Right lobe of liver (tissue), 6 donors: ENCODE results near the gene FSTL5. TPM values are rescaled to one million over a fixed set of nuclear protein-coding genes. Genes with fewer than 3 reads are reported as not detected.

Experiments
- ATAC-seq, 4 donors: fragments of 200-7000 bp; cut with Tn5 transposase; one replicate each; pipeline ENCODE4 v1.9.1; 2020; ENCODE audit warnings: mild to moderate bottlenecking in 4 of 4, moderate library complexity in 4 of 4
- DNase-seq, 3 donors: peaks; one replicate each; pipeline ENCODE4 v3.0.0-alpha.2; 2020
- H3K27ac ChIP-seq, 3 donors: fragments of 200-600 bp; one replicate each; pipeline ENCODE4 v1.8.0; 2022
- H3K27me3 ChIP-seq, 2 donors: fragments of 200-600 bp; one replicate each; pipeline ENCODE4 v1.8.0; 2022
- H3K36me3 ChIP-seq, 4 donors: fragments of 200-600 bp; sonication (generic) in 1 of 4; one replicate each; pipeline versions ENCODE4 v1.5.1 to v1.8.0; 2017 to 2022; ENCODE audit warnings: control low read depth in 1 of 4
- H3K4me1 ChIP-seq, 4 donors: fragments of 200-600 bp; sonication (generic) in 1 of 4; one replicate each; pipeline versions ENCODE4 v1.5.1 to v1.8.0; 2017 to 2022; ENCODE audit warnings: control low read depth in 1 of 4
- H3K4me3 ChIP-seq, 3 donors: fragments of 200-600 bp; one replicate each; pipeline ENCODE4 v1.8.0; 2022
- H3K9me3 ChIP-seq, 4 donors: fragments of 200-600 bp; sonication (generic) in 1 of 4; one replicate each; pipeline versions ENCODE4 v1.5.1 to v1.8.0; 2017 to 2022; ENCODE audit warnings: control low read depth in 1 of 4
- POLR2A ChIP-seq: fragments of 450-650 bp; IDR thresholded peaks from one replicate; pipeline ENCODE4 v1.6.1; 2017; ENCODE audit warnings: antibody characterized with exemption, mild to moderate bottlenecking
- WGBS: methylation state at CpG from one replicate; pipeline ENCODE4 v1.1.6; 2018; ENCODE audit warnings: low coverage, low lambda C conversion rate; ENCODE audit not compliant: insufficient coverage; ENCODE audit errors: missing lambda C conversion rate; 5-methylcytosine and 5-hydroxymethylcytosine counted together
- intact Hi-C, 2 donors: fragments of 100-400 bp; cut with DNase I; formaldehyde crosslinking; loops; one replicate each; pipeline versions ENCODE4 v1.11.2 to v1.14.1; 2022
- total RNA-seq, 6 experiments: library from RNA; depleted of rRNA in 2 of 6; stranded (reverse); fragments of >200 nt in 2 of 6; fragmentation: NEBNext Ultra II Directional in 3 of 6; extraction: Animal tissue kit (Norgen Biotek cat#: 25700) in 3 of 6; gene quantifications; one replicate each; pipeline versions ENCODE4 v1.1.0 to v1.2.4, GENCODE V29; 2016 to 2023
- TF ChIP-seq, protein P1 (sequence below), 4 donors: fragments of 200-600 bp in 3 of 4; fragments of 450-650 bp in 1 of 4; IDR thresholded peaks; one replicate each; pipeline versions ENCODE4 v1.5.1 to v1.8.0; 2016 to 2022; ENCODE audit warnings: antibody characterized with exemption in 4 of 4, mild to moderate bottlenecking in 2 of 4
- donor health status: DM: no; HTN: yes; CAD: no.
- donor health status: DM: no; HTN: no; CAD: no.
- donor health status: DM: no; HTN: no; CAD: no.
- donor health status: DM: no; HTN: yes; CAD: no.
- donor health status: DM: no; HTN: yes; CAD: no.

Gene FSTL5
- total RNA-seq, 6 experiments from 2014 or later, result 0.12 to 0.95 TPM; not detected in 4

DNA sequence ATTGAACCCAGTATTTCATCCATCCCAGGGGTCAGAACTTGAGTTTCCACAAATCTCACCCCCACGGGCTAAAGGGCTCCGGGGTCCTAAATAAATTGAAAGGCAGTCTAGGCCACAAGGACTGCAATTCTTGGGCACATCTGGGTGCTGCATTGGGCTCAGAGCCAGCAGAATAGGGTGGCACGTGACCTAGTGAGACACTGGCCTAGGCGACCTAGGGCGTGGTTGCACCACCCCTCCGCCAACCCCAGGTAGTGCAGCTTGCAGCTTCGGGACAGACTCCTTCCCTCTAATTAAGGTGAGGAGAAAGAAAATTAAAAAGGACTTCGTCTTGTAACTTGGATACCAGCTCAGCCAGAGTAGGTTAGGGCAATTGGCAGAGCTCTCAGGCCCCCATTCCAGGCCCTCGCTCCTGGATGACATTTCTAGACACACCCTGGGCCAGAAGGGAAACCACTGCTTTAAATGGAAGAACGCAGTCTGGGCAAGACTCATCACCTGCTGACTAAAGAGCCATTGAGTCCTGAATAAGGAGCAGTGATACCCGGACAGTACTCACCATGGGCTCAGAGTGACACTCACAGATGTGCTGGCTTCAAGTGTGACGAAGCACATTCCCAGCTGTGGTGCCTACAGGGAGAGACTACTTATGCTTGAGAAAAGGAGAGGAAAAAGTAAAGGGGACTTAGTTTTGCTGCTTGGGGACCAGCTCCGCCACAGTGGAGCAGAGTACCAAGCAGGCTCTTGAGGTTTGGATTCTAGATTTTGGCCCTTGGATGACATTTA, 735.4 kb downstream of the FSTL5 start:
- no peak overlapping the region for H3K27ac ChIP-seq
- no peaks in the 10 kb centered on the region for H3K9me3 ChIP-seq
- H3K4me3 ChIP-seq, result no peak overlapping the region
- TF ChIP-seq POLR2A, result no peak
- TF ChIP-seq, protein P1, sequence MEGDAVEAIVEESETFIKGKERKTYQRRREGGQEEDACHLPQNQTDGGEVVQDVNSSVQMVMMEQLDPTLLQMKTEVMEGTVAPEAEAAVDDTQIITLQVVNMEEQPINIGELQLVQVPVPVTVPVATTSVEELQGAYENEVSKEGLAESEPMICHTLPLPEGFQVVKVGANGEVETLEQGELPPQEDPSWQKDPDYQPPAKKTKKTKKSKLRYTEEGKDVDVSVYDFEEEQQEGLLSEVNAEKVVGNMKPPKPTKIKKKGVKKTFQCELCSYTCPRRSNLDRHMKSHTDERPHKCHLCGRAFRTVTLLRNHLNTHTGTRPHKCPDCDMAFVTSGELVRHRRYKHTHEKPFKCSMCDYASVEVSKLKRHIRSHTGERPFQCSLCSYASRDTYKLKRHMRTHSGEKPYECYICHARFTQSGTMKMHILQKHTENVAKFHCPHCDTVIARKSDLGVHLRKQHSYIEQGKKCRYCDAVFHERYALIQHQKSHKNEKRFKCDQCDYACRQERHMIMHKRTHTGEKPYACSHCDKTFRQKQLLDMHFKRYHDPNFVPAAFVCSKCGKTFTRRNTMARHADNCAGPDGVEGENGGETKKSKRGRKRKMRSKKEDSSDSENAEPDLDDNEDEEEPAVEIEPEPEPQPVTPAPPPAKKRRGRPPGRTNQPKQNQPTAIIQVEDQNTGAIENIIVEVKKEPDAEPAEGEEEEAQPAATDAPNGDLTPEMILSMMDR (IDR thresholded peaks at IDR 0.05), result no peak
- no peaks in the 10 kb centered on the region for H3K27me3 ChIP-seq
- H3K4me1 ChIP-seq, result no peaks in the 10 kb centered on the region
- 29% methylated on average over 3 of the region's 13 CpGs for WGBS
- ATAC-seq, result no peak
- no peaks in the 10 kb centered on the region for H3K36me3 ChIP-seq
- no peak for DNase-seq
- intact Hi-C loops, result no loop called here

DNA sequence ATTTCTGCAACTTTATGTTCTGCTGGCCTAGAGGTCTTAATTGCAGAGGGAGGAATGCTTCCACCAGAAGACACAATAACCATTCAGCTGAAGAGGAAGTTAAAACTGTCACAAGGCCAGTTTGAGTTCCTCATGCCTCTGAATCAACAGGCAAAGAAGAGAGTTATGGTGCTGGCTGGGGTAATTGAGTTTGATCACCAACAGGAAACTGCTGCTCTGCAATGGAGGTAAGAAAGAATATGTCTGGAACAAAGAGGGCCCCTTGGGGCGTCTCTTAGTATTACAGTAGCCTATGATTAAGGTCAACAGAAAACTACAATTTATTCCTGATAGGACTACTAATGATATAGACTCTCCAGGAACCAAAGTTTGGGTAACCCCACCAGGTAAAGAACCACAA, 744.0 kb downstream of the FSTL5 start:
- intact Hi-C loops, result no loop called here
- Histone ChIP-seq H3K27ac (no peak overlapping the region), H3K36me3 (no peaks in the 10 kb centered on the region)

DNA sequence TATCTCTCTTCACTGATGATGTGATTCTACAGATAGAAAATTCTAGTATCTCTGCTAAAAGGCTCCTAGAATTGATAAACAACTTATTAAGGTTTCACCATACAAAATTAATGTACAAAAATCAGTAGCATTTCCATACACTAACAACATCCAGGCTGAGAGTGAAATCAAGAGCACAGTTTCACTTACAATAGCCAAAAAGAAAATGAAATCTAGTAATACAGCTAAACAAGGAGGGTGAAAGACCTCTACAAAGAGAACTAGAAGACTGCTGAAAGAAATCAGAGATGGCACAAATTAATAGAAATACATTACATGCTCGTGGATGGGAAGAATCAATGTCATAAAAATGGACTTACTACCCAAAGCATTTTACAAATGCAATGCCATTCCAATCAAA, 751.9 kb downstream of the FSTL5 start:
- Histone ChIP-seq H3K27ac (no peak overlapping the region), H3K4me3 (no peak overlapping the region), H3K36me3 (no peaks in the 10 kb centered on the region), H3K9me3 (no peaks in the 10 kb centered on the region), H3K27me3 (no peaks in the 10 kb centered on the region), H3K4me1 (no peaks in the 10 kb centered on the region)
- 29% methylated on average over 1 of the region's 1 CpG for WGBS
- ATAC-seq (no peak), DNase-seq (no peak)
- intact Hi-C loops, result no loop called here
- no peak for TF ChIP-seq POLR2A
- TF ChIP-seq, protein P1 (IDR thresholded peaks at IDR 0.05), result no peak

More for the DNA sequence above, 744.0 kb downstream of the FSTL5 start:
- TF ChIP-seq, protein P1 (IDR thresholded peaks at IDR 0.05), result peak in 3 of 4 donors; percentile 13 to 27 (median 20)
- no peak for TF ChIP-seq POLR2A
- Histone ChIP-seq H3K9me3 (no peaks in the 10 kb centered on the region), H3K27me3 (no peaks in the 10 kb centered on the region), H3K4me1 (no peaks in the 10 kb centered on the region), H3K4me3 (no peak overlapping the region)
- 9% methylated on average over 1 of the region's 1 CpG for WGBS
- DNase-seq (no peak), ATAC-seq (peak; percentile 40 to 77 (median 72))

DNA sequence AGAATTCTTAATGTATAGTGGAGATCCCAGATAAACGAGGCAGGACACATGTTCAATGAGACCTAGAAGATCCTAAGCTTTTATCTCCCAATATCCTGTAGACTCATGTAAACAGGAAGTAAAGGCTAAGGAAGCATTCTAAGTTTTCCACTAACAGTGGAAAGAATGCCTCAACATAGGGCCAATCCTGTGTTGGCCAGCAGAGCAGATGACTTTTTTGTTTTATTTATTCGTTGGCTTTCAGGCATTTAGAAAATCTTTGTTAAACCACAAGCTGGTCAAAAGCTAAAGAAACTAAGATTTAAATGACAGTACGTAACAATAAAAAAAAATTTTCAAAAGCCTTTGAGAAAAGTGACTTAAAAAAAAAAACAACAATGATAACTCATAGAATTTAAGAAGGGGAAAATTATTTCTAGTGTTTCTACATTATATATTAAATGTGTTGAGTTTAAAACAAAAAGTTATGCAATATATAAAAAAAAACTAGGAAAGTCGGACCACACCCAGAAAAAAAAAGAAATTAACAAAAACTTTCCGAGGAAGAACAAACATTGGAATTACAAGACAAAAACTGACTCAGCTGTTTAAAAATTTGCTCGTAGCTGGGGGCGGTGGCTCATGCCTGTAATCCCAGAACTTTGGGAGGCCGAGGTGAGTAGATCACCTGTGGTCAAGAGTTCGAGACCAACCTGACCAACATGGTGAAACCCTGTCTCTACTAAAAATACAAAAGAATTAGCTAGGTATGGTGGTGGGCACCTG, 759.3 kb downstream of the FSTL5 start:
- Histone ChIP-seq H3K4me3 (no peak overlapping the region), H3K36me3 (no peaks in the 10 kb centered on the region), H3K27me3 (no peaks in the 10 kb centered on the region), H3K9me3 (no peaks in the 10 kb centered on the region), H3K27ac (no peak overlapping the region), H3K4me1 (no peaks in the 10 kb centered on the region)
- WGBS, result 60% methylated on average over 9 of the region's 9 CpGs
- intact Hi-C loops, result no loop called here
- no peak for ATAC-seq
- no peak for TF ChIP-seq POLR2A
- TF ChIP-seq, protein P1 (IDR thresholded peaks at IDR 0.05), result no peak
- no peak for DNase-seq
